ENCODE data around the gene LGR6.

DNA sequence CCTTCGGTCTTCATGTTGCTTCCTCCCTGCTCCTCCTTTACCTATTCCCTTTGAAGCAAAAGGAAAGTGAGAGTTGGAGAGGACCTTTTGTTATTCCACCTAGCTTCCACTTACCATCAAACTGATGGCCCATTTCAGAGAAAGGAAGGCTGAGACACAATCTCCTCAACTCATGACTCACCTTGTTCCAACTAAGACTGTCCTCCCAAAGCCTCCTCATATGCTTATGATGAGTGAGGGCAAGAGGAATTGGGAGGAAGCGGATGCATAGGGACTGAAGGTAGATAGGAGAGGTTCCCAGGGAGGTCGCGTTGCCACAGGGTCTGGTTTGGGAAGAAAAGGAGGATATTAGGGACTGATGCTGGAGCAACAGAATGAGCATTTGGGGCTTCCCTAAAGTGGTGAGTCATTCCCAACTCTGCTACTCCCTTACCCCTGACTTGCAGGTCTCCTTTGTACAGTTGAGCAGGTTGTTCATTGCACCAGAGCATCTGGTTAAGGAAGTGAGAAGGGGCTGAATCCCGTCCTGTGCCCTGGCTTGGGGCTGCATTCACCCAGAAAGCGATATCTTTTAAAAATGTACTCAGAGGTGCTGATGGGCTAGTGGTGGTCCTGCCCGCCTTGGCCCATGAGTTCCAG is 35.0 kb downstream of the LGR6 start:
- TF ChIP-seq, protein P1, sequence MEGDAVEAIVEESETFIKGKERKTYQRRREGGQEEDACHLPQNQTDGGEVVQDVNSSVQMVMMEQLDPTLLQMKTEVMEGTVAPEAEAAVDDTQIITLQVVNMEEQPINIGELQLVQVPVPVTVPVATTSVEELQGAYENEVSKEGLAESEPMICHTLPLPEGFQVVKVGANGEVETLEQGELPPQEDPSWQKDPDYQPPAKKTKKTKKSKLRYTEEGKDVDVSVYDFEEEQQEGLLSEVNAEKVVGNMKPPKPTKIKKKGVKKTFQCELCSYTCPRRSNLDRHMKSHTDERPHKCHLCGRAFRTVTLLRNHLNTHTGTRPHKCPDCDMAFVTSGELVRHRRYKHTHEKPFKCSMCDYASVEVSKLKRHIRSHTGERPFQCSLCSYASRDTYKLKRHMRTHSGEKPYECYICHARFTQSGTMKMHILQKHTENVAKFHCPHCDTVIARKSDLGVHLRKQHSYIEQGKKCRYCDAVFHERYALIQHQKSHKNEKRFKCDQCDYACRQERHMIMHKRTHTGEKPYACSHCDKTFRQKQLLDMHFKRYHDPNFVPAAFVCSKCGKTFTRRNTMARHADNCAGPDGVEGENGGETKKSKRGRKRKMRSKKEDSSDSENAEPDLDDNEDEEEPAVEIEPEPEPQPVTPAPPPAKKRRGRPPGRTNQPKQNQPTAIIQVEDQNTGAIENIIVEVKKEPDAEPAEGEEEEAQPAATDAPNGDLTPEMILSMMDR (IDR thresholded peaks at IDR 0.05): no peak
- TF ChIP-seq POLR2A (IDR thresholded peaks at IDR 0.05): no peak

Data from testis (tissue), 2 donors.